GM12878 (cell line): ENCODE results near the gene TRDN.

Experiments used
- CBX5 ChIP-seq: sonication (generic); IDR thresholded peaks from 2 replicates; pipeline ENCODE4 v1.6.1; 2016; ENCODE audit warnings: low read depth, moderate library complexity, mild to moderate bottlenecking, inconsistent platforms
- MXI1 ChIP-seq: fragments of 150-350 bp; IDR thresholded peaks from 2 replicates; pipeline ENCODE4 v1.6.1; 2011; ENCODE audit warnings: low read depth, mild to moderate bottlenecking, inconsistent platforms, low read length, improper control_type of control experiment
- POLR2A ChIP-seq: IDR thresholded peaks from 2 replicates; pipeline ENCODE4 v1.6.1; 2011; ENCODE audit warnings: low read depth, mild to moderate bottlenecking, low read length
- RCOR1 ChIP-seq: conservative IDR thresholded peaks from 2 replicates; pipeline ENCODE4 v1.6.1; 2012; ENCODE audit warnings: low read depth, low read length, improper control_type of control experiment
- SP1 ChIP-seq: IDR thresholded peaks from one replicate; pipeline ENCODE4 v1.6.1; 2011; ENCODE audit warnings: low read depth, low read length
- TAF1 ChIP-seq: IDR thresholded peaks from 2 replicates; pipeline ENCODE4 v1.6.1; 2011; ENCODE audit warnings: mild to moderate bottlenecking, low read depth, low read length, borderline replicate concordance

GRCh38 chr6:123648723-123649122, 12.0 kb upstream of the TRDN start:
- TF ChIP-seq SP1 = no peak
- no peak for TF ChIP-seq RCOR1
- TF ChIP-seq POLR2A = no peak
- TF ChIP-seq CBX5 = no peak
- no peak for TF ChIP-seq TAF1
- TF ChIP-seq MXI1 = no peak
